Mammary epithelial cell (primary cell): ENCODE results near the gene NPIPB8.
"Not testable (repeated sequence)": the region's sequence is repeated elsewhere in the genome, so short reads cannot be mapped to it uniquely, and the experiment has no call there.

Experiments
- CTCF ChIP-seq, 2 donors: IDR thresholded peaks in 1 of 2; conservative IDR thresholded peaks in 1 of 2; 2 replicates each; pipeline ENCODE4 v1.5.1; 2011 to 2012; ENCODE audit warnings: inconsistent platforms in 2 of 2, low read length in 2 of 2, mild to moderate bottlenecking in 2 of 2, control low read depth in 1 of 2, low read depth in 1 of 2; ENCODE audit not compliant: insufficient read depth in 1 of 2; ENCODE audit errors: extremely low read depth in 1 of 2
- EZH2 ChIP-seq: IDR thresholded peaks from 2 replicates; pipeline ENCODE4 v1.6.1; 2012; ENCODE audit warnings: low read length, inconsistent platforms, borderline replicate concordance

- TF ChIP-seq CTCF (conservative IDR thresholded peaks at IDR 0.05 in 1 of 2, IDR thresholded peaks at IDR 0.05 in 1 of 2; ENCODE audit: extremely low read depth in 1 of 2, insufficient read depth in 1 of 2, low read depth in 1 of 2, low read length in 2 of 2); EZH2: not testable (repeated sequence)
These were observed 23.3 kb upstream of the NPIPB8 start for GRCh38 chr16:28614561-28614960.
